Motor neuron (in vitro differentiated cells): ENCODE results near the gene PPFIA4. TPM values are rescaled to one million over a fixed set of nuclear protein-coding genes. Genes with fewer than 3 reads are reported as not detected.
A peak's percentile ranks its signal among the peaks of the same experiment; 100 is the strongest.
"Not testable (repeated sequence)": the region's sequence is repeated elsewhere in the genome, so short reads cannot be mapped to it uniquely, and the experiment has no call there.

Experiments
- ATAC-seq, 8 experiments: fragments of 200-7000 bp; cut with Tn5 transposase; replicated peaks in 6 of 8; 2 replicates each; pipeline ENCODE4 v1.8.0; 2021; ENCODE audit warnings: mild to moderate bottlenecking in 8 of 8, moderate library complexity in 8 of 8
- H3K27ac ChIP-seq, 2 donors: fragments of 250-450 bp; sonication (Bioruptor Pico); 2 replicates each; pipeline ENCODE4 v1.9.0; 2021; ENCODE audit warnings: antibody characterized with exemption in 2 of 2, mild to moderate bottlenecking in 2 of 2, moderate library complexity in 1 of 2
- H3K4me1 ChIP-seq, 2 donors: fragments of 250-450 bp; sonication (Bioruptor Pico); replicated peaks in 1 of 2; 2 replicates each; pipeline ENCODE4 v1.6.1; 2021; ENCODE audit warnings: antibody characterized with exemption in 2 of 2, mild to moderate bottlenecking in 2 of 2, moderate library complexity in 1 of 2
- H3K4me3 ChIP-seq, 5 donors: fragments of 250-450 bp; sonication (Bioruptor Pico); 2 replicates each; pipeline ENCODE4 v1.9.0; 2021; ENCODE audit warnings: antibody characterized with exemption in 5 of 5, mild to moderate bottlenecking in 5 of 5, moderate library complexity in 4 of 5
- WGBS, 10 experiments: fragments of 450-650 bp; shearing (Covaris generic); methylation state at CpG; one replicate each; pipeline ENCODE4 v1.0.0; 2022; 5-methylcytosine and 5-hydroxymethylcytosine counted together
- in situ Hi-C, 9 experiments: fragments of 400-800 bp; cut with MboI; loops; one replicate each; pipeline ENCODE4 v1.15.0; 2021; ENCODE audit warnings: low sequenced_read_pairs in 9 of 9, low pct_unique_long_range_greater_than_20kb in 2 of 9; ENCODE audit not compliant: unreplicated experiment in 9 of 9
- total RNA-seq, 8 experiments: library from RNA; unstranded; fragments of 300-600 nt; gene quantifications; 2 replicates each; pipeline versions ENCODE4 v1.2.3 to v1.2.4, GENCODE V29; 2022

Gene PPFIA4
- 10 to 100 TPM in 4 of 8 experiments, 1 to 10 TPM in 4; 1.5 to 34.3 (median 10.7) TPM for total RNA-seq

DNA sequence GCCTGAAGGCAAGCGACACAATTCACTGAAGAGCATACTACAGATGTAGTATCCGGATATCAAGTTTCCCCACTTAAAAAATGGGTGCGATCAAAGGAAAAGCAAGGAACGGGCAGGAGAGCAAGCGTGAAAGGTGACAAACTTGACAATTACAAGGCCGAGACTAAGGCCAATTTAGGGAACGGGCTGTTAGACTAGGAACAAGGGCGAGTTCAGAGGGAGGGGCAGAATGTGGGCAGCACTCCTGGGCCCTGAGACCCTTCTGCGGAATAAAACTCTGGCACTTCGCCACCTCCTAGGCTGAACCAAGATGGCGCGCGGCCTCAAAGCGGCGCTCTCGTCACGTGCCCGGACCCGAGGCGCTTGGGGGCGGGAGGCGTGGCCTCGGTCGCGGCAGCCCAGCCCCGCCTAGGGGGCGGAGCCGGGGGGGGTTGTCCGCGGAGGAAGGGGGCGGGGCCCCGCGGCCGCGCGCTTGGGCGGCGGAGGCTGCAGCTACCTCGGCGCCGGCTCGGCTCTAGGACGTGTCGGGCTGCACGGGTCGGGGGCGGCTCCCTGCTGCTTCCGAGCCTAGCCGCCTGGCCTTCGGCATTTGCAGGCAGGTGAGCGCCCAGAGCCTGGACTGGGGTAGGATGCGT is at the start of gene PPFIA4:
PPFIA4 (plus strand) TSS at position 461 of the 635 bp plus-strand sequence. CDS start 12,518 bp downstream, outside the sequence.
- peak within 1 kb of the TSS in 1 of 2 donors; percentile 34 for H3K27ac ChIP-seq
- peaks cover 25 to 27% of the 10 kb centered on the region in 2 donors for H3K4me1 ChIP-seq
- in situ Hi-C loops, result loop anchor here in 4 of 9 experiments (25.0 kb wide), 1 partner anchor 186 kb away; no protein-coding TSS in a partner anchor
- ATAC-seq, result peak; percentile 75 to 93 (median 80)
- H3K4me3 ChIP-seq, result peak within 1 kb of the TSS; percentile 49 to 68 (median 56)
- WGBS, 10 experiments, result 26 to 100% (median 73%) methylated on average over 1 to 13 of the region's 52 CpGs; no CpG with 5 or more reads in 1 of the 10 experiments

DNA sequence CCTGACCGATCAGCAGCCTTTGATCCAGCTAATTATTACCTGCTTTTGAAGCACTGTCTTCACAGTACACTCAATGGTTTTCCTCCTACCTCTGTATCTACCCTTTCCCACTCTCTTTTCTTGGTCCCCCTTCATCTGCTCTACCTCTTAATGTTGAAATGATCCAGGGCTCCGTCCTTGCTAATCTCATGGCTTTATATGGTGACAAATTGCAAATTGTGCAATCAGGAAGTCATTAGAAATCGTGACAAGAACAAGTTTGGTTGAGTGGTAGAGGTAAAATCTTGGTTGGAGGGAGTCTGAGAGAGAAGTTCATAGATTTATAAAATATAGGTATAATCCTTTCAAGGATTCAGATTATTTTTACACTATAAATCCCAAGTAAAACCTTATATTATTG is 49.7 kb upstream of the PPFIA4 start:
- ATAC-seq, result no peak
- 0 to 58% (median 38%) methylated on average over 2 to 3 of the region's 3 CpGs; no CpG with 5 or more reads in 1 of the 10 experiments for WGBS, 10 experiments
- Histone ChIP-seq H3K4me3 (no peak overlapping the region), H3K4me1 (no peaks in the 10 kb centered on the region), H3K27ac (no peak overlapping the region)
- in situ Hi-C loops, result loop anchor here in 2 of 9 experiments (25.0 kb wide), 2 partner anchors 214 to 464 kb away; no protein-coding TSS in a partner anchor

DNA sequence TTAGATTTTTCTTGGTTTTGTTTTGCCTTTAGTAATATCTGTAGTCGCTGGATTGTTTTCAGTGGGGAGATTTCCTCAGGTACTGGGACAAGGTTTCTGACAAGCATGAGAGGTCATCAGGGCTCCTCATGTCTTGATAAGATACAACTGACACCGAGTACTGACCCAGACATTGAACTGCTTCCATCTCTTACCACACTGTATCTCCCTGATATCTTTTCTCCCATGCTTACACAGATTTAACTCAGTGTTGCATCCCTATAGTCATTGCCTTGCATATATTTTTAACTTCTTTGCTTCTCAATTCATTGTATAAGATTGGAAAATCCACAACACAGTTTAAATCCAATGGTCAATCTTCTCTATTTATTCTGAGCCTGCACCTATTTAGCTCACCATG is 46.8 kb upstream of the PPFIA4 start:
- no peak overlapping the region for H3K27ac ChIP-seq
- 19 to 86% (median 62%) methylated on average over 1 to 2 of the region's 2 CpGs; no CpG with 5 or more reads in 2 of the 10 experiments for WGBS, 10 experiments
- in situ Hi-C loops, result loop anchor here in 2 of 9 experiments (25.0 kb wide), 2 partner anchors 217 to 467 kb away; no protein-coding TSS in a partner anchor
- H3K4me1 ChIP-seq, result no peaks in the 10 kb centered on the region
- no peak for ATAC-seq
- no peak overlapping the region for H3K4me3 ChIP-seq

DNA sequence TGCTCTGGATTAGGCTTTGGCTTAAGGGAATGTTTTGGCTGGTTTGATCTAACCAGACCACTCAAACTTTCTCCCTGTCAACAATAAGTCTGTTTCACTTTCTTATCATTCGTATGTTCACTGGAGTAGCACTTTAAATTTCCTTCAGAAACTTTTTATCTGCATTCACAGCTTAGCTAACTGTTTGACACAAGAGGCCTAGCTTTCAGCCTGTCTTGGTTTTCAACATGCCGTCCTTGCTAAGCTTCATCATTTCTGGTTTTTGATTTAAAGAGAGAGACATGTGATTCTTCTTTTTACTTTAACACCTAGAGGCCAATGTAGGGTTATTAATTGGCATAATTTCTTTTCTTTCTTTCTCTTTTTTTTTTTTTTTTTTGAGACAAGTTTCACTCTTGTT is 44.4 kb upstream of the PPFIA4 start:
- in situ Hi-C loops, result loop anchor here in 2 of 9 experiments (25.0 kb wide), 2 partner anchors 220 to 470 kb away; no protein-coding TSS in a partner anchor
- 19 to 100% (median 79%) methylated on average over 1 to 2 of the region's 2 CpGs for WGBS, 10 experiments
- H3K4me3 ChIP-seq, result no peak overlapping the region
- H3K27ac ChIP-seq, result no peak overlapping the region
- H3K4me1 ChIP-seq, result peaks cover 0 to 2% of the 10 kb centered on the region in 2 donors
- no peak for ATAC-seq

DNA sequence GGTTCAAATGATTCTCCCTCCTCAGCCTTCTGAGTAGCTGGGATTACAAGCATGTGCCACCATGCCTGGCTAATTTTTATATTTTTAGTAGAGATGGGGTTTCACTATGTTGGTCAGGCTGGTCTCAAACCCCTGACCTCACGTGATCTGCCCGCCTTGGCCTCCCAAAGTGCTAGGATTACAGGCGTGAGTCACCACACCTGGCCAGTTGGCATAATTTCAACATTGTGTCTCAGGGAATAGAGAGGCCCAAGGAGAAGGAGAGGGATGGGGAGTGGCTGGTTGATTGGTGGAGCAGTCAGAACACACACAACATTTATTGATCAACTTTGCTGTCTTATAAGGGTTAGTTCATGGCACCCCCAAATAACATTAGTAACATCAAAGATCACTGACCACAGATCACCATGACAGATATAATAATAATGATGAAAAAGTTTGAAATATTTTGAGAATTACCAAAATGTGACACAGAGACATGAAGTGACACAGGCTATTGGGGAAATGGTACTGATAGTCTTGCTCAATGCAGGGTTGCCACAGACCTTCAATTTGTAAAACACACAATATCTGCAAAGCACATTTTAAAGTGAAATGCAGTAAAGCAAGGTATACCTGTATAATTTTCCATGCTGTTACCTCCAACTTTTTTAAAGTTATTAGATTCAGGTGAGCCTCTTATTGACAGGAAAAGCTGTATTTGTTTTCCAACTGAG is 43.4 kb upstream of the PPFIA4 start:
- Histone ChIP-seq H3K4me1 (peaks cover 0 to 9% of the 10 kb centered on the region in 2 donors), H3K27ac (no peak overlapping the region), H3K4me3 (no peak overlapping the region)
- in situ Hi-C loops, result loop anchor here in 2 of 9 experiments (25.0 kb wide), 2 partner anchors 221 to 471 kb away; no protein-coding TSS in a partner anchor
- no peak for ATAC-seq
- 31 to 100% (median 68%) methylated on average over 1 to 3 of the region's 3 CpGs; no CpG with 5 or more reads in 5 of the 10 experiments for WGBS, 10 experiments

DNA sequence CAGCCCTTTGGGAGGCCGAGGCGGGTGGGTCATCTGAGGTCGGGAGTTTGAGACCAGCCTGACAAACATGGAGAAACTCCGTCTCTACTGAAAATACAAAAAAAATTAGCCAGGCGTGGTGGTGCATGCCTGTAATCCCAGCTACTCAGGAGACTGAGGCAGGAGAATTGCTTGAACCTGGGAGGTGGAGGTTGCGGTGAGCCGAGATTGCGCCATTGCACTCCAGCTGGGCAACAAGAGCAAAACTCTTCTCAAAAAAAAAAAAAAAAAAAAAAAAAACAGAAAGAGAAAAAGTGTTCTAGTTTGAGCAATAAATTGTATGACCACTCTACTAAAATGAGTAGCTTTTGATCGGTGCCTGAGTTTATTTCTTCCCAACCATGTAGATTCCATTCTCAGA is 40.2 kb upstream of the PPFIA4 start:
- H3K27ac ChIP-seq, H3K4me3 ChIP-seq, H3K4me1 ChIP-seq, ATAC-seq: not testable (repeated sequence)
- 44 to 82% (median 76%) methylated on average over 2 to 9 of the region's 9 CpGs; no CpG with 5 or more reads in 1 of the 10 experiments for WGBS, 10 experiments
- in situ Hi-C loops, result loop anchor here in 2 of 9 experiments (25.0 kb wide), 2 partner anchors 224 to 474 kb away; no protein-coding TSS in a partner anchor

DNA sequence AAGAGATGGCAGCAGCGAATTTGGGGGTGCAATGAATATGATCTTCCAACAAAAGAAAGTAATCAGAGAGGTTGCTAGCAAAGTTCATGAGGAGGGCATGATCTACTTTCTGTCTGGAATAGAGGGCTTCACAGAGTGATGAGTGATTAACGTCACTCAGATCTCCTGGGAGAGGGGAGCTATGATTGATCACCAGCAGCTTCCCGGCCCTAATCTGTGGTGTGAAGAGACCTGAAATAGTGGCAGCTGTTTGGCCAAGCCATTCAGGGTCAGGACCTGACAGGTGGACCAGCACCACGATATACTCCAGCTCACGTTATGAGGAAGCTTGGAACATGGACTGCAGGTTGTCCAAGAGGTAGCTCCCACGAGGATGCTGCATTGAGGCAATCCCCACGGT is 39.0 kb upstream of the PPFIA4 start:
- ATAC-seq, result no peak
- in situ Hi-C loops, result loop anchor here in 2 of 9 experiments (25.0 kb wide), 2 partner anchors 225 to 475 kb away; no protein-coding TSS in a partner anchor
- Histone ChIP-seq H3K4me3 (no peak overlapping the region), H3K27ac (no peak overlapping the region), H3K4me1 (peaks cover 0 to 9% of the 10 kb centered on the region in 2 donors)
- 42 to 90% (median 62%) methylated on average over 1 to 7 of the region's 7 CpGs; no CpG with 5 or more reads in 1 of the 10 experiments for WGBS, 10 experiments

DNA sequence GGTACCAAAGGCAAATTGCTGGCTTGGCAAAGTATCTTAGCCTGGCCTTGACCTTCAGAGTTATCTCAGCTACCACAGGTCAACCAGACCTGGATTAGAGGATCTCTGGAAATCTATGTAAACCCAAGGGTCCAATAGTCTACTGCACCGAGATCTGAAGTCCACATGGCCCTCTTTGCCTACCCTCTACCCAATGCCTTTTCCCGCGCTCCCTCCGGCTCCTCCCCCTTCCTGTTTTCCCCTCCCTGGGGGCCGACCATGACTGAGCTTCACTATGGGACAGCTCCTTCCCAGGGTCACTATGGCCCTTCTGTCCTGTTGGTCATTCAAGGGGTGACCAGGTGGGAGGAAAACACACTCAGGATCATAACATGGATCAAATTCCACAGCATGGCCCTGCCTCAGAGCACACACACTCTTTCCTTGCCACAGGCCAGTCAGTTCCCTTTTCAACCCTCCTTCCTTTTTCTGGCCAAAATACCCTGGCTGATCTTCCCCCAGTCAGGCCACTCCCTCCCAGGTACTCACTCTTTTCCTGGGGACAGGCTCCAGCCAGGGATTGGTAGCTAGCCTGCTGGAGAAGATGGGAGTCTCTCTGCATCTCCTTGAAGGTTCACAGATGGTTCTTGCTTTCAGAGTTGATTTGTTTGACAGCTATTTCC is 38.2 kb upstream of the PPFIA4 start:
- H3K4me3 ChIP-seq, result no peak overlapping the region
- H3K27ac ChIP-seq, result no peak overlapping the region
- ATAC-seq, result no peak
- in situ Hi-C loops, result loop anchor here in 2 of 9 experiments (25.0 kb wide), 2 partner anchors 226 to 476 kb away; no protein-coding TSS in a partner anchor
- H3K4me1 ChIP-seq, result peaks cover 0 to 9% of the 10 kb centered on the region in 2 donors
- 20 to 80% (median 77%) methylated on average over 1 to 5 of the region's 5 CpGs; no CpG with 5 or more reads in 5 of the 10 experiments for WGBS, 10 experiments

DNA sequence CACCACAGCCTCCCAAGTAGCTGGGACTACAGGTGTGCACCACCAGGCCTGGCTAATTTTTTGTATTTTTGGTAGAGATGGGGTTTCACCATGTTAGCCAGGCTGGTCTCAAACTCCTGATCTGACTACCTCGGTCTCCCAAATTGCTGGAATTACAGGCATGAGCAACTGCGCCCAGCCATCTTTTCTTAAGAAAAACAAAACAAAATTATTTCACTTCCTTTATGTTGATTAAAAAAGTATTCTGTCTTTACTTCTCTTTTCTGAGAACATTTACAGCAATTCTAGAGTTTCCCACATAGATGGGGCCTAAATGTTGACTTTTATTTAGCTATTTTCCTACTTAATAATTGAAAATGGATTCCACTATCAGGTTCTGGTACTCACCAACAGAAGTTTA is 36.4 kb upstream of the PPFIA4 start:
- H3K4me3 ChIP-seq, result no peak overlapping the region
- in situ Hi-C loops, result loop anchor here in 2 of 9 experiments (25.0 kb wide), 2 partner anchors 228 to 478 kb away; no protein-coding TSS in a partner anchor
- ATAC-seq, result no peak
- H3K27ac ChIP-seq, result no peak overlapping the region
- H3K4me1 ChIP-seq, result peaks cover 0 to 9% of the 10 kb centered on the region in 2 donors
- 58 to 100% (median 78%) methylated on average over 1 to 2 of the region's 2 CpGs; no CpG with 5 or more reads in 2 of the 10 experiments for WGBS, 10 experiments

DNA sequence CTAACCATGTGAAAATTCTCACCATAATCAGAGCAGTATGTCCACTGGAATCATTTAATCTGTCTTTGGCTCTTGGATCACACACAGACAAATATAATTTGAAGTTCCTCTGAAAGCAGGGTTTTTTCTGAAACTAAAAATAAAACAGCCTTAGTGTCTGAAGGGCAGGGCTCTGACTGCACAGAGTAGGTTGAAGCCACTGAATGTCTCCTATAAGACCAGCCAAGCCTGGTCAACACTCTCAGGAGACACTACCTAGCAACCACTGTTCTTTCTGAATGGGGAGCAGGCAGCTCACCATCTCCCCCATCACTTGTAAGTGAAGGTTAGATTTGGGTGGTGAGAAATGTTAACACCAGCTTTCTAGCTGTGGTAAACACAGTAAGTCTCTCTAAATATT is 35.2 kb upstream of the PPFIA4 start:
- ATAC-seq, result no peak
- in situ Hi-C loops, result loop anchor here in 2 of 9 experiments (25.0 kb wide), 2 partner anchors 229 to 479 kb away; no protein-coding TSS in a partner anchor
- Histone ChIP-seq H3K27ac (no peak overlapping the region), H3K4me1 (peaks cover 0 to 9% of the 10 kb centered on the region in 2 donors), H3K4me3 (no peak overlapping the region)

DNA sequence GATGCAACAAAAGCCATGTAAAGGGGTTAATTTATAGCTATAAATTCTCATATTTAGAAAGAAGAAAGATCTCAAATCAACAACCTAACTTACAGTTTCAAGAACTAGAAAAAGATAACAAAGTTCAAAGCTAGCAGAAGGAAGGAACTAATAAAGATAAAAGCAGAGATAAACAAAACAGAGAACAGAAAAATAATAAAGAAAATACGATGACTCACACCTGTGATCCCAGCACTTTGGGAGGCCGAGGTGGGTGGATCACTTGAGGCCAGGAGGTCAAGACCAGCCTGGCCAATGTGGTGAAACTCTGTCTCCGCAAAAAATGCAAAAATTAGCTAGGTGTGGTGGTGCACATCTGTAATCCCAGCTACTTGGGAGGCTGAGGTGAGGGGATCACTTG is 31.5 kb upstream of the PPFIA4 start:
- in situ Hi-C loops, result loop anchor here in 2 of 9 experiments (25.0 kb wide), 2 partner anchors 232 to 482 kb away; no protein-coding TSS in a partner anchor

More for the DNA sequence above, 31.5 kb upstream of the PPFIA4 start:
- Histone ChIP-seq H3K27ac (no peak overlapping the region), H3K4me1 (no peaks in the 10 kb centered on the region), H3K4me3 (no peak overlapping the region)
- ATAC-seq, result no peak
- 40 to 81% (median 64%) methylated on average over 2 to 3 of the region's 3 CpGs for WGBS, 10 experiments
